ENCODE measurements around the gene GLT6D1.

GLT6D1 gene

DNA sequence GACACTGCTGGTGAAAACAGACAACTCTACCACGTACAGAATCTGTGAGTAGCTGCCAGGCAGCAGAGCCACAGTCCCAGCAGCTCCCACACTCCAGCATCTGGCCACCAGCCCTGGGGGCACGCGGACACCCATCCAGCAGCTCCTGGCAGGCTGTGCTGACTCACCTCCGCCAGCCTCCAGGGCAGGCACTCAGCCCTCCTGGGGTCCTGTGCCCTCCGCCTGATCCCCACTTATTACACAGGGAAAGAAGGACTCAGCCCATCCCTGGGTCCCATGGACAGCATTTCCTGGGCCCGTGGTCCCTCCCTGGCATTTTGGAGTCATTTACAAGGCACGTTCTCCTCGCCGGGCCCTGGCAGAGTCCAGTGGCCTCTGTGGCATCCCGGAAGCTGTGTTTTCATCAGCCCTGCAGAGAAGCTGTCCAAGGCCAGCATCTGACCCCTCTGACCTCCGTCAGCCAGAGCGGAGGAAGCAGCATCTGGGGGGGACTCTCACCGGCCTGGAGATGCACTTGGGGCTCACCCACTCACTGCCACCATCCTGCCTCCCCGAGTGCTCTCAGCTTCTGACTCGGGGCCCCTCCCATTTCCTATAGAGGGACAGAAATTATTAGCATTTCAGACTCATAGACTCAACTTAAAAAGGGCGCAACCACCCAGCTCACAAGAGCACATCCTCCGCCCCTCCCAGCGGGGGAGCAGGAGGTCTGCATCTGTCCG, 56.2 kb downstream of the GLT6D1 start:
- no peak for DNase-seq

- no peak for DNase-seq
Measured at GRCh38 chr9:135582541-135582940, 56.8 kb downstream of the GLT6D1 start.

DNA sequence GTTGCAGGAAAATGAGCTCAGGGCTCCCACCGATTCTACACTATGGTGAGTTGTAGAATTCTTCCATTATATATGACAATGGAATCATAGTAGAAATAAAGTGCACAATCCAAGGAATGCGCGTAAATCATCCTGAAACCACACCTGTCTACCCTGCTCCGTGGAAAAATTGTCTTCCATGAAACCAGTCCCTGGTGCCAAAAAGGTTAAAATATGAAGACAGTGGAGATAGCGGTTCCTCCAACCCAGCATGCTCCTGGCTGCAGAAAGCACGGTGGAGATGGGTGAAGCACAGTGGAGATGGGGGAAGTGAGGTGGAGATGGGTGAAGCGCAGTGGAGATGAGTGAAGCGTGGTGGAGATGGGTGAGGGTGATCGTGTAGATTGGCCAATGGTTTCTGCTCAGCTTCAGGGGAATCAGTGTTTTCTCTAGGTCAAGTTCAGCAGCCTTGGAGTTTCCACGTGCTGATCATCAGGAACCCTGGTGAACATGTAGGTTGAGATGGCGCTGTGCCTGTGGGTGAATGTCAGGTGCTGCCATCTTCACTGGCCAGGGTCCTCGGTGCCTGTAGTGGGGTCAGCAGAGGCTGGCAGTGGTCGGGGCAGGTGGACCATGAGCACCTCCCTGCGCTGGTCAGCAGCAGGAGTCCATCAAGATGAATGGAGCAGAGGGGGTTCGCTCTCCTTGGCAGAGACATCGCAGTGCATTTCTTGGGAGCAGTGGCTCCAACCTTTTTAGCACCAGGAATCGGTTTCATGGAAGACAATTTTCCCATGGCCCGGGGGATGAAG, 57.5 kb downstream of the GLT6D1 start:
- DNase-seq: no peak

GRCh38 chr9:135580664-135581380, 58.5 kb downstream of the GLT6D1 start:
- no peak for DNase-seq

- DNase-seq: no peak
Measured at GRCh38 chr9:135579889-135580660, 59.3 kb downstream of the GLT6D1 start.

GRCh38 chr9:135579356-135579755, 60.0 kb downstream of the GLT6D1 start:
- DNase-seq: no peak

GRCh38 chr9:135577256-135577655, 62.1 kb downstream of the GLT6D1 start:
- no peak for DNase-seq

DNA sequence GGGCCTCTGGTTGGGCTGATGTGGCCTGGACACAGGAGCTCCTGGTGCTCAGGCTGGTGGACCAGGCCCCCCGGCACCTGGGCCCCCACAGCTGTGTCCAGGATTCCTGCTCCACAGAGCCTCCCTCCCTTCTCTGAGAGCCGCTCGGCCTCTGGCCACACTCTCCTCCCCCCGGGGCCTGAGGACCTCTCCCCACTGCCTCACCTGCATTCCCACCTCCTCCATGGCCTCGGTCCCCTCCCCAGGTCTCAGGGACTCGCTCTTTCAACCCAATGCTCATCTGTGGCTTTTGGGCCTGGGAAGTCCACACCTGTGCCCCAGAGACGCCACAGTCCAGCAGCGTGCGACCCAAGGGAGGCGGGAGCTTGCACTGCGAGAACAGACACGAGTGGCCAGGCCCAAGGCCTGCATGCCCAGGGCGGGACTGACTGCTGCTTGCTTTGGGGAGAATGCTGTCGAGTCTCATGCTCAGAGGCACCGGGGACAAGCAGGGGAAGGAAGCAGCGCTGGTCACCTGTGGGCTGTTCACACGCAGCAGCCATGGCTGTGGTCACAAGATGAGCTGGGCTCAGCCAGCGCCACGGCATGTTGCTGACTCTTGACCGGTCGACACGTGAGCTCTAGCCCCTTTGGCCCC, 63.2 kb downstream of the GLT6D1 start:
- no peak for DNase-seq

DNA sequence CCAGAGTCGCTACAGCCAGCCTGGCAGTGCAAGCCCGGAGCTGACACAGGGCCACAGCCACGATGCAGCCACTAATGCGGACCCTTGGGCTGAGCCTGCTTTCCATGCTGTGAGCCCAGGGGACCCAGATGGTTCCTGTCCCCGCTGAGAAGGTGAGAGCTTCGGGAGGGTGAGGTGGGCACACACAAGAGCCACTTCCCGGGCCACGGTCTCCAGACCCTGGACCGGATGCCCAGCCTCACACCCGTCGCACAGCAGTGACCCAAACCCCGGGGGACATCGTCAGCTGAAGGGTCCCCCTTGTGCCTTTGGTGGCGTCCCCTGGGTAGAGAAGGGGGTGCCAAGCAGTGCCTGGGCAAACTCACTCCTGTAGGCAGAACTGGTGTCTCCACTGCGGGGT, 64.4 kb downstream of the GLT6D1 start:
- no peak for DNase-seq

GRCh38 chr9:135574331-135574730, 65.0 kb downstream of the GLT6D1 start:
- no peak for DNase-seq
